Heart left ventricle (tissue), 13 donors: ENCODE results near the gene DLD.

Experiments
- CTCF ChIP-seq, 12 donors: fragments of 200-600 bp; sonication (generic) in 4 of 12; IDR thresholded peaks; one replicate each; pipeline versions ENCODE4 v1.5.0 to v1.8.0; 2018 to 2022; ENCODE audit warnings: antibody characterized with exemption in 12 of 12, mild to moderate bottlenecking in 5 of 12
- POLR2A ChIP-seq, 2 donors: fragments of 450-650 bp; IDR thresholded peaks; one replicate each; pipeline ENCODE4 v1.6.1; 2017; ENCODE audit warnings: antibody characterized with exemption in 2 of 2, mild to moderate bottlenecking in 2 of 2, moderate library complexity in 2 of 2
- donor health status: ischemic (EF 13 %, LVEDD 7.1; RV severe dilation, severe dysfunction).
- donor health status: DM: no; HTN: yes; CAD: no.
- donor health status: DM: no; HTN: no; CAD: no.
- donor health status: ischemic (EF 25% LVEDD 6.9; RV normal size, moderate dysfunction).
- donor health status: ischemic (EF 25% LVEDD 5.7; RV mildly dilated, moderate dysfunction).
- donor health status: ischemic (EF 35%, LVEDD 5.7; RV mildly dilated, moderate dysfunction).
- donor health status: nonischemic (EF 11% LVEDD 7.7; RV severe dilation, severe dysfunction).
- donor health status: DM: yes; HTN: yes; CAD: no.
- donor health status: PGD.
- donor health status: ischemic (EF 29% LVEDD 5.4; RV normal size, mild dysfunction).
- donor health status: nonischemic (EF 23%, LVEDD 6.1; RV moderate dilation, normal function).

- TF ChIP-seq POLR2A (IDR thresholded peaks at IDR 0.05) (no peak), CTCF (IDR thresholded peaks at IDR 0.05) (no peak)
Observed at GRCh38 chr7:107870427-107871000, 20.5 kb upstream of the DLD start.
